Esophagus muscularis mucosa (tissue), 3 donors: ENCODE data around the gene ESR2.

Source experiments
- POLR2A ChIP-seq: fragments of 450-650 bp; IDR thresholded peaks from one replicate; pipeline ENCODE4 v1.6.1; 2017; ENCODE audit warnings: antibody characterized with exemption, moderate library complexity, mild to moderate bottlenecking, low read depth
- TF ChIP-seq, protein P1 (sequence below), 3 experiments: fragments of 200-600 bp in 2 of 3; fragments of 450-650 bp in 1 of 3; sonication (generic) in 2 of 3; IDR thresholded peaks; one replicate each; pipeline ENCODE4 v1.5.1; 2017 to 2019; ENCODE audit warnings: antibody characterized with exemption in 3 of 3, mild to moderate bottlenecking in 2 of 3, moderate library complexity in 1 of 3

GRCh38 chr14:64197996-64198395 lies 96.2 kb downstream of the ESR2 start:
- TF ChIP-seq POLR2A: no peak
- TF ChIP-seq, protein P1, sequence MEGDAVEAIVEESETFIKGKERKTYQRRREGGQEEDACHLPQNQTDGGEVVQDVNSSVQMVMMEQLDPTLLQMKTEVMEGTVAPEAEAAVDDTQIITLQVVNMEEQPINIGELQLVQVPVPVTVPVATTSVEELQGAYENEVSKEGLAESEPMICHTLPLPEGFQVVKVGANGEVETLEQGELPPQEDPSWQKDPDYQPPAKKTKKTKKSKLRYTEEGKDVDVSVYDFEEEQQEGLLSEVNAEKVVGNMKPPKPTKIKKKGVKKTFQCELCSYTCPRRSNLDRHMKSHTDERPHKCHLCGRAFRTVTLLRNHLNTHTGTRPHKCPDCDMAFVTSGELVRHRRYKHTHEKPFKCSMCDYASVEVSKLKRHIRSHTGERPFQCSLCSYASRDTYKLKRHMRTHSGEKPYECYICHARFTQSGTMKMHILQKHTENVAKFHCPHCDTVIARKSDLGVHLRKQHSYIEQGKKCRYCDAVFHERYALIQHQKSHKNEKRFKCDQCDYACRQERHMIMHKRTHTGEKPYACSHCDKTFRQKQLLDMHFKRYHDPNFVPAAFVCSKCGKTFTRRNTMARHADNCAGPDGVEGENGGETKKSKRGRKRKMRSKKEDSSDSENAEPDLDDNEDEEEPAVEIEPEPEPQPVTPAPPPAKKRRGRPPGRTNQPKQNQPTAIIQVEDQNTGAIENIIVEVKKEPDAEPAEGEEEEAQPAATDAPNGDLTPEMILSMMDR (IDR thresholded peaks at IDR 0.05): no peak
